ENCODE measurements around the gene RFNG. TPM values are rescaled to one million over a fixed set of nuclear protein-coding genes. Genes with fewer than 3 reads are reported as not detected.

RFNG gene
- total RNA-seq, 1 experiment from 2014 or later, result 52.0 TPM

DNA sequence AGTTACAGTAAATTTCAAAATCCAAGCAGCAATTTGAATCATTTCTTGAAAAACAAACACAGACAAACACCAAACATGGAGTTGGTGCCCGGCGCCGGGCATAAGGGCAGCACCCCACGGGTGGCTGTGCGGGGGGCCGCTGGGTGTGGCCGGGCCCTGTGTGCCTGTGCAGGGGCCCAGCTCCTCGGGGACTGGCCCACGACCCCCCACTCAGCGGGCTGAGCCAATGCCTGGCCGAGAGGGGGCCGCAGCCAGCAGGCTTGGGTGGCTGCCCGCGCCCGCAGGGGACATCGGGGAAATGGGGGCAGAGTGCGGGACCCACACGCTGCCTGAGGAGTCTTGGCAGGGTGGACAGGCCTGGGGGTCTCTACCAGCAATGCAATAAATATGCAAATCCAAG, 26.8 kb upstream of the RFNG start:
- TF ChIP-seq SRF (IDR thresholded peaks at IDR 0.05; ENCODE audit: low read depth), result no peak
- no peak for TF ChIP-seq YY1 (IDR thresholded peaks at IDR 0.05; ENCODE audit: extremely low read depth, insufficient replicate concordance, low read depth, low read length)
- TF ChIP-seq POLR2AphosphoS5 (IDR thresholded peaks at IDR 0.05; ENCODE audit: low read depth, low read length), result no peak
- no peak for TF ChIP-seq ZNF274 (IDR thresholded peaks at IDR 0.05; ENCODE audit: low read depth, low read length)
- TF ChIP-seq CTCF (IDR thresholded peaks at IDR 0.05 in 2 of 3, conservative IDR thresholded peaks at IDR 0.05 in 1 of 3; ENCODE audit: borderline replicate concordance in 1 of 3, insufficient read depth in 1 of 3, low read depth in 2 of 3, low read length in 2 of 3), result no peak
- TF ChIP-seq CEBPB (IDR thresholded peaks at IDR 0.05; ENCODE audit: low read depth), result no peak
- no peak for TF ChIP-seq POLR2A (IDR thresholded peaks at IDR 0.05; ENCODE audit: borderline replicate concordance, extremely low read depth, insufficient read depth, insufficient read length)
- TF ChIP-seq RAD21 (IDR thresholded peaks at IDR 0.05; ENCODE audit: low read depth), result no peak
- no peak for TF ChIP-seq ZFX (IDR thresholded peaks at IDR 0.05)
- no peak for TF ChIP-seq TCF7L2 (IDR thresholded peaks at IDR 0.05; ENCODE audit: borderline replicate concordance, extremely low read depth, insufficient read depth, insufficient read length)
- no peak for TF ChIP-seq EZH2 (IDR thresholded peaks at IDR 0.05)
- no peak for TF ChIP-seq ELF1 (IDR thresholded peaks at IDR 0.05; ENCODE audit: borderline replicate concordance, low read depth)
- no peak for TF ChIP-seq JUND (IDR thresholded peaks at IDR 0.05)
- no peak for TF ChIP-seq EZH2phosphoT487 (IDR thresholded peaks at IDR 0.05; ENCODE audit: borderline replicate concordance)
- TF ChIP-seq ATF3 (IDR thresholded peaks at IDR 0.05), result no peak
- TF ChIP-seq MAX (IDR thresholded peaks at IDR 0.05), result no peak
- TF ChIP-seq, protein P1, sequence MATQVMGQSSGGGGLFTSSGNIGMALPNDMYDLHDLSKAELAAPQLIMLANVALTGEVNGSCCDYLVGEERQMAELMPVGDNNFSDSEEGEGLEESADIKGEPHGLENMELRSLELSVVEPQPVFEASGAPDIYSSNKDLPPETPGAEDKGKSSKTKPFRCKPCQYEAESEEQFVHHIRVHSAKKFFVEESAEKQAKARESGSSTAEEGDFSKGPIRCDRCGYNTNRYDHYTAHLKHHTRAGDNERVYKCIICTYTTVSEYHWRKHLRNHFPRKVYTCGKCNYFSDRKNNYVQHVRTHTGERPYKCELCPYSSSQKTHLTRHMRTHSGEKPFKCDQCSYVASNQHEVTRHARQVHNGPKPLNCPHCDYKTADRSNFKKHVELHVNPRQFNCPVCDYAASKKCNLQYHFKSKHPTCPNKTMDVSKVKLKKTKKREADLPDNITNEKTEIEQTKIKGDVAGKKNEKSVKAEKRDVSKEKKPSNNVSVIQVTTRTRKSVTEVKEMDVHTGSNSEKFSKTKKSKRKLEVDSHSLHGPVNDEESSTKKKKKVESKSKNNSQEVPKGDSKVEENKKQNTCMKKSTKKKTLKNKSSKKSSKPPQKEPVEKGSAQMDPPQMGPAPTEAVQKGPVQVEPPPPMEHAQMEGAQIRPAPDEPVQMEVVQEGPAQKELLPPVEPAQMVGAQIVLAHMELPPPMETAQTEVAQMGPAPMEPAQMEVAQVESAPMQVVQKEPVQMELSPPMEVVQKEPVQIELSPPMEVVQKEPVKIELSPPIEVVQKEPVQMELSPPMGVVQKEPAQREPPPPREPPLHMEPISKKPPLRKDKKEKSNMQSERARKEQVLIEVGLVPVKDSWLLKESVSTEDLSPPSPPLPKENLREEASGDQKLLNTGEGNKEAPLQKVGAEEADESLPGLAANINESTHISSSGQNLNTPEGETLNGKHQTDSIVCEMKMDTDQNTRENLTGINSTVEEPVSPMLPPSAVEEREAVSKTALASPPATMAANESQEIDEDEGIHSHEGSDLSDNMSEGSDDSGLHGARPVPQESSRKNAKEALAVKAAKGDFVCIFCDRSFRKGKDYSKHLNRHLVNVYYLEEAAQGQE (IDR thresholded peaks at IDR 0.05; ENCODE audit: low read depth), result no peak
- TF ChIP-seq FOSL1 (IDR thresholded peaks at IDR 0.05; ENCODE audit: low read depth), result no peak
- intact Hi-C loops (cut with micrococcal nuclease), result no loop called here
- H3K4me1 ChIP-seq (ENCODE audit: control insufficient read depth in 1 of 2, insufficient read depth in 2 of 2, low read length in 2 of 2), result no peaks in the 10 kb centered on the region
- DNase-seq (ENCODE audit: low read depth, low spot score) (no peak), ATAC-seq (no peak)
- H3K27ac ChIP-seq (ENCODE audit: low read depth, low read length), result no peak overlapping the region
- peaks cover 9% of the 10 kb centered on the region; the same call in 1 of the 2 replicates for H4K20me1 ChIP-seq (ENCODE audit: insufficient read depth)
- no peak overlapping the region for H2AFZ ChIP-seq (ENCODE audit: low read depth, low read length, poor library complexity, severe bottlenecking)
- no TSS peak for BruUV-seq (replicated peaks)
- no peaks in the 10 kb centered on the region for H3K9me3 ChIP-seq (ENCODE audit: control insufficient read depth in 1 of 2, insufficient read depth in 1 of 2, low read depth in 1 of 2, low read length in 2 of 2)
- CTCF ChIA-PET, result no interaction called here
- H3K4me2 ChIP-seq (ENCODE audit: low read length), result no peak overlapping the region
- POLR2A ChIA-PET, result no interaction called here
- no peaks in the 10 kb centered on the region for H3K9me2 ChIP-seq (ENCODE audit: insufficient read depth)
- peaks cover 2% of the 10 kb centered on the region; the same call in 1 of the 2 replicates for H3K79me2 ChIP-seq (ENCODE audit: insufficient read depth, low read length)
- H3K4me3 ChIP-seq (replicated peaks in 1 of 2; ENCODE audit: low read depth in 1 of 2, low read length in 2 of 2), result no peak overlapping the region
- H3K9ac ChIP-seq (ENCODE audit: low read length), result no peak overlapping the region
- no peaks in the 10 kb centered on the region for H3K27me3 ChIP-seq (ENCODE audit: insufficient read depth, low read length)
- H3K36me3 ChIP-seq (ENCODE audit: control insufficient read depth in 1 of 2, insufficient read depth in 2 of 2, low read length in 2 of 2), result peaks cover 42% of the 10 kb centered on the region in 2 experiments
- RAD21 ChIA-PET (ENCODE audit: low non-redundant PET in 1 of 2, low total read pairs in 2 of 2, uncharacterized antibody in 2 of 2, unreplicated experiment in 2 of 2), result no interaction called here
